ENCODE data around the gene CFL2. TPM values are rescaled to one million over a fixed set of nuclear protein-coding genes. Genes with fewer than 3 reads are reported as not detected.

The CFL2 gene
- total and polyA plus RNA-seq, 2 of the 13 experiments (the other 11 are each of a cell fraction or from before 2014, with no cell fraction given), result 114 to 158 TPM

GRCh38 chr14:34714320-34715126 lies at the start of gene CFL2 (continued):
- peak; percentile 58 for TF ChIP-seq GMEB1 (CRISPR knock-in tag; IDR thresholded peaks at IDR 0.05; ENCODE audit: borderline replicate concordance)
- TF ChIP-seq TBX3 (IDR thresholded peaks at IDR 0.05; ENCODE audit: borderline replicate concordance), result peak; percentile 27; the same call in 1 of the 2 replicates
- TF ChIP-seq ZNF33A (CRISPR knock-in tag; IDR thresholded peaks at IDR 0.05; ENCODE audit: borderline replicate concordance), result no peak
- TF ChIP-seq ZBTB3 (CRISPR knock-in tag; IDR thresholded peaks at IDR 0.05; ENCODE audit: borderline replicate concordance, low read depth), result no peak; the same call in 1 of the 2 replicates
- TF ChIP-seq ZNF770 (CRISPR knock-in tag; IDR thresholded peaks at IDR 0.05), result peak; percentile 82
- no peak; the same call in 1 of the 2 replicates for TF ChIP-seq ZBTB42 (CRISPR knock-in tag; IDR thresholded peaks at IDR 0.05)
- TF ChIP-seq ZNF335 (CRISPR knock-in tag; IDR thresholded peaks at IDR 0.05), result peak; percentile 49; the same call in 1 of the 2 replicates
- TF ChIP-seq MIER2 (CRISPR knock-in tag; IDR thresholded peaks at IDR 0.05), result no peak
- TF ChIP-seq ZNF761 (CRISPR knock-in tag; conservative IDR thresholded peaks at IDR 0.05), result peak; percentile 97
- no peak for TF ChIP-seq ZNF296 (CRISPR knock-in tag; conservative IDR thresholded peaks at IDR 0.05)
- TF ChIP-seq ZBTB43 (CRISPR knock-in tag; conservative IDR thresholded peaks at IDR 0.05), result peak; percentile 78
- peak; percentile 23; the same call in 1 of the 2 replicates for TF ChIP-seq ZKSCAN8 (CRISPR knock-in tag; IDR thresholded peaks at IDR 0.05; ENCODE audit: borderline replicate concordance)
- TF ChIP-seq PITX1 (CRISPR knock-in tag; IDR thresholded peaks at IDR 0.05), result peak; percentile 79
- peak; percentile 80 for TF ChIP-seq ZSCAN25 (CRISPR knock-in tag; IDR thresholded peaks at IDR 0.05)
- peak; percentile 86 for TF ChIP-seq HNRNPLL (IDR thresholded peaks at IDR 0.05; ENCODE audit: low read depth, low read length, poor library complexity, severe bottlenecking)
- TF ChIP-seq GFI1 (CRISPR knock-in tag; IDR thresholded peaks at IDR 0.05; ENCODE audit: borderline replicate concordance), result peak; percentile 73; the same call in 1 of the 2 replicates
- TF ChIP-seq ZNF720 (CRISPR knock-in tag; IDR thresholded peaks at IDR 0.05), result no peak
- TF ChIP-seq ZHX1 (CRISPR knock-in tag; IDR thresholded peaks at IDR 0.05; ENCODE audit: low read depth), result peak; percentile 53
- peak; percentile 99 for TF ChIP-seq ZFX (CRISPR knock-in tag; IDR thresholded peaks at IDR 0.05; ENCODE audit: low read depth)
- TF ChIP-seq ZNF772 (CRISPR knock-in tag; IDR thresholded peaks at IDR 0.05), result peak; percentile 98

Data from HepG2 (cell line).